Lower leg skin (tissue), 3 donors: ENCODE data around the gene NOL7.

Experiments used
- CTCF ChIP-seq, 3 donors: fragments of 450-650 bp; IDR thresholded peaks; one replicate each; pipeline ENCODE4 v1.5.1; 2016; ENCODE audit warnings: antibody characterized with exemption in 3 of 3, mild to moderate bottlenecking in 3 of 3, moderate library complexity in 2 of 3
- POLR2A ChIP-seq, 2 donors: fragments of 450-650 bp; IDR thresholded peaks; one replicate each; pipeline ENCODE4 v1.6.1; 2016 to 2017; ENCODE audit warnings: antibody characterized with exemption in 2 of 2, mild to moderate bottlenecking in 1 of 2, moderate library complexity in 1 of 2

GRCh38 chr6:13635948-13636658 lies 21.0 kb downstream of the NOL7 start:
- TF ChIP-seq POLR2A (IDR thresholded peaks at IDR 0.05) (no peak), CTCF (IDR thresholded peaks at IDR 0.05) (no peak)
